ENCODE data around the gene ISCU.
"Not testable (repeated sequence)": the region's sequence is repeated elsewhere in the genome, so short reads cannot be mapped to it uniquely, and the experiment has no call there.

Gene ISCU

GRCh38 chr12:108589028-108589839 is 26.8 kb downstream of the ISCU start:
- no peak for DNase-seq (ENCODE audit: low spot score)

GRCh38 chr12:108589840-108590229 is 27.4 kb downstream of the ISCU start:
- DNase-seq (ENCODE audit: low spot score) = no peak

- DNase-seq (ENCODE audit: low spot score) = not testable (repeated sequence)
Measured at GRCh38 chr12:108590463-108590862, 28.1 kb downstream of the ISCU start.

- no peak for DNase-seq (ENCODE audit: low spot score)
Measured at GRCh38 chr12:108591267-108591980, 29.0 kb downstream of the ISCU start.

- no peak for DNase-seq (ENCODE audit: low spot score)
Measured at GRCh38 chr12:108592033-108592909, 29.9 kb downstream of the ISCU start.

GRCh38 chr12:108594323-108594903 is 32.0 kb downstream of the ISCU start:
- no peak for DNase-seq (ENCODE audit: low spot score)

- DNase-seq (ENCODE audit: low spot score) = no peak
Measured at GRCh38 chr12:108594960-108595710, 32.7 kb downstream of the ISCU start.

GRCh38 chr12:108595711-108596647 is 33.6 kb downstream of the ISCU start:
- DNase-seq (ENCODE audit: low spot score) = no peak

- DNase-seq (ENCODE audit: low spot score) = no peak
Measured at GRCh38 chr12:108596854-108597558, 34.6 kb downstream of the ISCU start.

- no peak for DNase-seq (ENCODE audit: low spot score)
Measured at GRCh38 chr12:108597559-108598471, 35.4 kb downstream of the ISCU start, which contains the start of gene TMEM119. Gene TMEM119, minus strand, starts transcription at chr12:108598084. Its CDS starts 5,701 bp downstream, at chr12:108592383.

- DNase-seq (ENCODE audit: low spot score) = no peak
Measured at GRCh38 chr12:108598553-108599250, 36.3 kb downstream of the ISCU start.

- no peak for DNase-seq (ENCODE audit: low spot score)
Measured at GRCh38 chr12:108599541-108599940, 37.1 kb downstream of the ISCU start.

- no peak for DNase-seq (ENCODE audit: low spot score)
Measured at GRCh38 chr12:108599948-108600701, 37.7 kb downstream of the ISCU start.

GRCh38 chr12:108600702-108601007 is 38.3 kb downstream of the ISCU start:
- DNase-seq (ENCODE audit: low spot score) = no peak

GRCh38 chr12:108602209-108602705 is 39.9 kb downstream of the ISCU start:
- no peak for DNase-seq (ENCODE audit: low spot score)

- no peak for DNase-seq (ENCODE audit: low spot score)
Measured at GRCh38 chr12:108602976-108603704, 40.7 kb downstream of the ISCU start.
